ENCODE results near the gene ADIRF.

GRCh38 chr10:86974484-86974883 is 6.2 kb downstream of the ADIRF start:
- TF ChIP-seq CTCF (conservative IDR thresholded peaks at IDR 0.05 in 1 of 2, IDR thresholded peaks at IDR 0.05 in 1 of 2; ENCODE audit: extremely low read depth in 1 of 2, insufficient read depth in 1 of 2, low read depth in 1 of 2, low read length in 2 of 2) (no peak), EZH2 (IDR thresholded peaks at IDR 0.05; ENCODE audit: borderline replicate concordance, low read length) (no peak)

Data from mammary epithelial cell (primary cell).